K562 (cell line): ENCODE results near the gene NPPC. TPM values are rescaled to one million over a fixed set of nuclear protein-coding genes. Genes with fewer than 3 reads are reported as not detected.

Experiments
- ATAC-seq: fragments of 200-7000 bp; cut with Tn5 transposase; 3 replicates; pipeline ENCODE4 v1.9.1; 2020; ENCODE audit warnings: moderate library complexity
- BruUV-seq: library from RNA; stranded (reverse); fragments of 400-500 nt; replicated peaks from 2 replicates; lab custom pipeline; 2021; lab: Mats Ljungman, UMichigan
- CTCF ChIA-PET: fragments of 300-600 bp; formaldehyde crosslinking; extraction: SDS; loops from one replicate; lab custom pipeline; 2021; ENCODE audit warnings: low intra/inter-chr PET ratio; lab: Yijun Ruan, JAX
- POLR2A ChIA-PET: fragments of 300-600, 350-650 bp; sonication (Branson Sonifier 250); formaldehyde crosslinking; extraction: SDS; loops from one replicate; lab custom pipeline; 2021; ENCODE audit warnings: antibody characterized with exemption, inconsistent platforms; lab: Yijun Ruan, JAX
- DNase-seq, 4 experiments: peaks; one replicate each; pipeline versions ENCODE4 v3.0.0 to v3.0.0-alpha.2; 2011 to 2018; ENCODE audit warnings: low spot score in 3 of 4, mixed read lengths in 3 of 4; ENCODE audit errors: extremely low read depth in 1 of 4
- FAIRE-seq: peaks from 2 replicates; lab custom pipeline; 2011; peaks lifted over from hg19 to GRCh38; lab: Jason Lieb, UNC
- H2AFZ ChIP-seq: 2 replicates; pipeline ENCODE4 v1.6.0; 2011; ENCODE audit warnings: low read depth, low read length, control low read depth, inconsistent platforms
- H3K27ac ChIP-seq: fragments of 200-600 bp; 3 replicates; pipeline ENCODE4 v1.8.0; 2011; ENCODE audit warnings: low read depth, mild to moderate bottlenecking, control low read depth, inconsistent platforms, low read length, moderate library complexity, mixed read lengths; ENCODE audit errors: extremely low read depth
- H3K27me3 ChIP-seq, 2 experiments: fragments of 300-600 bp in 1 of 2; 2 replicates in 1 of 2; 3 replicates in 1 of 2; pipeline versions ENCODE4 v1.6.0 to v1.8.0; 2011; ENCODE audit warnings: inconsistent platforms in 2 of 2, low read length in 2 of 2, mild to moderate bottlenecking in 1 of 2, mixed read lengths in 1 of 2, moderate library complexity in 1 of 2; ENCODE audit not compliant: control insufficient read depth in 2 of 2, insufficient read depth in 2 of 2
- H3K36me3 ChIP-seq: fragments of 300-600 bp; 3 replicates; pipeline ENCODE4 v1.8.0; 2011; ENCODE audit warnings: mild to moderate bottlenecking, low read length, inconsistent platforms; ENCODE audit not compliant: control insufficient read depth, insufficient read depth
- H3K4me1 ChIP-seq, 2 experiments: fragments of 200-600 bp in 1 of 2; replicated peaks in 1 of 2; 2 replicates in 1 of 2; 3 replicates in 1 of 2; pipeline versions ENCODE4 v1.5.1 to v1.8.0; 2011; ENCODE audit warnings: inconsistent platforms in 2 of 2, low read length in 2 of 2, mild to moderate bottlenecking in 1 of 2, mixed read lengths in 1 of 2, moderate library complexity in 1 of 2; ENCODE audit not compliant: control insufficient read depth in 2 of 2, insufficient read depth in 2 of 2
- H3K4me2 ChIP-seq: 2 replicates; pipeline ENCODE4 v1.6.1; 2011; ENCODE audit warnings: low read length, control low read depth, inconsistent platforms, mixed read lengths; ENCODE audit not compliant: insufficient read depth
- H3K4me3 ChIP-seq: fragments of 200-600 bp; sonication (generic), shearing (Covaris generic); 2 replicates; pipeline ENCODE4 v1.5.1; 2016; ENCODE audit warnings: control low read depth, inconsistent platforms
- H3K79me2 ChIP-seq: fragments of 200-600 bp; 3 replicates; pipeline ENCODE4 v1.8.0; 2011; ENCODE audit warnings: low read length, inconsistent platforms; ENCODE audit not compliant: control insufficient read depth, insufficient read depth
- H3K9ac ChIP-seq, 2 experiments: 2 replicates each; pipeline versions ENCODE4 v1.6.0 to v1.6.1; 2011; ENCODE audit warnings: low read depth in 2 of 2, low read length in 2 of 2, control low read depth in 1 of 2, inconsistent platforms in 1 of 2, mild to moderate bottlenecking in 1 of 2, mixed read lengths in 1 of 2; ENCODE audit not compliant: insufficient read depth in 1 of 2
- H3K9me1 ChIP-seq: one replicate; pipeline ENCODE4 v1.6.0; 2011; ENCODE audit warnings: inconsistent platforms, mild to moderate bottlenecking, low read length, moderate library complexity; ENCODE audit not compliant: control insufficient read depth, insufficient read depth
- H3K9me3 ChIP-seq: replicated peaks from 2 replicates; pipeline ENCODE4 v1.5.1; 2011; ENCODE audit warnings: low read depth, low read length, inconsistent platforms; ENCODE audit not compliant: control insufficient read depth, insufficient read depth
- H4K20me1 ChIP-seq: replicated peaks from 2 replicates; pipeline ENCODE4 v1.6.1; 2011; ENCODE audit warnings: low read length, inconsistent platforms, mixed read lengths; ENCODE audit not compliant: control insufficient read depth, insufficient read depth
- CEBPB ChIP-seq: fragments of 450-650 bp; IDR thresholded peaks from 2 replicates; pipeline ENCODE4 v1.6.1; 2016; ENCODE audit warnings: missing genetic modification characterization, missing compliant biosample characterization
- RFX7 ChIP-seq: fragments of 250-450 bp; sonication (Bioruptor Pico); IDR thresholded peaks from 2 replicates; pipeline ENCODE4 v1.5.1; 2021; ENCODE audit warnings: mild to moderate bottlenecking
- TRIM24 ChIP-seq, 2 experiments: fragments of 450-650 bp; IDR thresholded peaks; 2 replicates each; pipeline ENCODE4 v1.6.1; 2016
- ZNF224 ChIP-seq: sonication (generic); formaldehyde crosslinking; IDR thresholded peaks from 2 replicates; pipeline ENCODE4 v1.8.0; 2022; ENCODE audit warnings: mild to moderate bottlenecking, missing genetic modification reagents
- WGBS: fragments of 100-300 bp; shearing (Covaris generic); methylation state at CpG from one replicate; pipeline ENCODE4 v1.1.6; 2016; ENCODE audit warnings: low coverage, mixed read lengths; ENCODE audit not compliant: insufficient coverage; ENCODE audit errors: missing lambda C conversion rate; 5-methylcytosine and 5-hydroxymethylcytosine counted together
- in situ Hi-C: fragments of 300-500 bp; cut with MboI; formaldehyde crosslinking; loops from 4 replicates; pipeline ENCODE4 v1.15.0; 2018; ENCODE audit warnings: inconsistent platforms, mixed read lengths
- intact Hi-C: fragments of 100-400 bp; cut with micrococcal nuclease; formaldehyde crosslinking; loops from 2 replicates; pipeline ENCODE4 v1.14.2; 2022
- polyA plus RNA-seq, 8 experiments: library from polyadenylated mRNA; depleted of rRNA in 4 of 8; stranded (reverse) in 5 of 8; unstranded in 3 of 8; fragments of >200 nt; fragmentation: Nextera tagmentation in 2 of 8; fragmentation: Illumina TruSeq in 1 of 8; extraction: Ambion mirVana in 2 of 8; extraction: Trizol in 1 of 8; gene quantifications; 2 replicates each; pipeline versions ENCODE4 v1.2.1 to v1.2.3, GENCODE V29; 2011 to 2014; ENCODE audit warnings: inconsistent platforms in 1 of 8, missing spikeins in 1 of 8
- total RNA-seq, 7 experiments: library from RNA; depleted of rRNA in 6 of 7; stranded (reverse); fragments of >200 nt in 6 of 7; fragmentation: Illumina TruSeq in 2 of 7; extraction: Trizol in 2 of 7; gene quantifications; 2 replicates each; pipeline versions ENCODE4 v1.2.1 to v1.2.3, GENCODE V29; 2011 to 2021; ENCODE audit warnings: low replicate concordance in 1 of 7

Gene NPPC
- total and polyA plus RNA-seq, 9 of the 15 experiments (the other 6 are each of a cell fraction or from before 2014, with no cell fraction given) = not detected

- H3K4me1 ChIP-seq = peaks cover 15 to 16% of the 10 kb centered on the region in 2 experiments; a peak in 4 of 5 replicates
- H3K27ac ChIP-seq = no peak overlapping the region; the same call in 2 of the 3 replicates
- intact Hi-C loops (no loop called here), in situ Hi-C loops (no loop called here)
- CTCF ChIA-PET = no interaction called here
- no peaks in the 10 kb centered on the region for H3K9me3 ChIP-seq
- no peak overlapping the region for H3K4me3 ChIP-seq
- H2AFZ ChIP-seq = peak overlapping the region; percentile 60
- no peak for DNase-seq
- no peaks in the 10 kb centered on the region for H4K20me1 ChIP-seq
- no peak overlapping the region for H3K9ac ChIP-seq
- no peaks in the 10 kb centered on the region for H3K9me1 ChIP-seq
- H3K27me3 ChIP-seq = no peaks in the 10 kb centered on the region
- no peak for FAIRE-seq
- POLR2A ChIA-PET = no interaction called here
- H3K36me3 ChIP-seq = no peaks in the 10 kb centered on the region
- no peak overlapping the region for H3K4me2 ChIP-seq
- H3K79me2 ChIP-seq = peaks cover 22% of the 10 kb centered on the region
- TF ChIP-seq TRIM24 (IDR thresholded peaks at IDR 0.05) (0 out of 4 replicates have a peak, but pooled peaks of 1 of the 2 experiments have one; percentile 12), CEBPB (tag) (peak; percentile 82), ZNF224 (CRISPR knock-in tag) (no peak), RFX7 (CRISPR knock-in tag) (no peak)
- TF ChIP-seq, all 486 proteins: peak for 2
- BruUV-seq = no TSS peak
- ATAC-seq = no peak
- 34% methylated on average over 4 of the region's 4 CpGs for WGBS
These were observed 31.9 kb upstream of the NPPC start for GRCh38 chr2:231957913-231958763.
